H54 (cell line): ENCODE data around the gene ACSM6.
A peak's percentile ranks its signal among the peaks of the same experiment; 100 is the strongest.

Experiments
- DNase-seq: peaks from one replicate; pipeline ENCODE4 v3.0.0; 2011; ENCODE audit warnings: low spot score, mixed read lengths; ENCODE audit not compliant: insufficient read length
- FAIRE-seq: peaks from 3 replicates; lab custom pipeline; 2011; peaks lifted over from hg19 to GRCh38; lab: Jason Lieb, UNC
- POLR2A ChIP-seq: IDR thresholded peaks from 2 replicates; pipeline ENCODE4 v1.6.1; 2011; ENCODE audit warnings: low read depth, mild to moderate bottlenecking, low read length

Gene ACSM6

GRCh38 chr10:95244152-95244551 lies 50.1 kb downstream of the ACSM6 start:
- FAIRE-seq (no peak), DNase-seq (no peak)
- no peak for TF ChIP-seq POLR2A

GRCh38 chr10:95245425-95246055 lies 51.5 kb downstream of the ACSM6 start:
- FAIRE-seq: no peak
- no peak for TF ChIP-seq POLR2A
- no peak for DNase-seq

GRCh38 chr10:95246582-95247051 lies 52.6 kb downstream of the ACSM6 start:
- DNase-seq (no peak), FAIRE-seq (peak; percentile 73)
- no peak for TF ChIP-seq POLR2A

GRCh38 chr10:95247200-95247880 lies 53.3 kb downstream of the ACSM6 start:
- DNase-seq (peak; percentile 51), FAIRE-seq (peak; percentile 83)
- no peak for TF ChIP-seq POLR2A

- DNase-seq (no peak), FAIRE-seq (no peak)
- TF ChIP-seq POLR2A: no peak
These were observed 54.0 kb downstream of the ACSM6 start for GRCh38 chr10:95247881-95248583.

- no peak for TF ChIP-seq POLR2A
- no peak for DNase-seq
- FAIRE-seq: no peak
These were observed 55.0 kb downstream of the ACSM6 start for GRCh38 chr10:95248989-95249388.

GRCh38 chr10:95249467-95249866 lies 55.4 kb downstream of the ACSM6 start:
- no peak for TF ChIP-seq POLR2A
- no peak for DNase-seq
- FAIRE-seq: no peak

- FAIRE-seq (no peak), DNase-seq (no peak)
These were observed 56.8 kb downstream of the ACSM6 start for GRCh38 chr10:95250856-95251255.

GRCh38 chr10:95253007-95253406 lies 59.0 kb downstream of the ACSM6 start:
- FAIRE-seq: peak; percentile 85
- TF ChIP-seq POLR2A: no peak

More at GRCh38 chr10:95250856-95251255, 56.8 kb downstream of the ACSM6 start:
- no peak for TF ChIP-seq POLR2A

GRCh38 chr10:95253686-95254085 lies 59.6 kb downstream of the ACSM6 start:
- TF ChIP-seq POLR2A: no peak
- DNase-seq (no peak), FAIRE-seq (no peak)

More at GRCh38 chr10:95253007-95253406, 59.0 kb downstream of the ACSM6 start:
- DNase-seq: no peak

- FAIRE-seq (no peak), DNase-seq (no peak)
- TF ChIP-seq POLR2A: no peak
These were observed 60.6 kb downstream of the ACSM6 start for GRCh38 chr10:95254629-95255028.

GRCh38 chr10:95256268-95256667 lies 62.2 kb downstream of the ACSM6 start:
- no peak for FAIRE-seq
- no peak for DNase-seq
- no peak for TF ChIP-seq POLR2A

GRCh38 chr10:95257849-95258248 lies 63.8 kb downstream of the ACSM6 start:
- DNase-seq (no peak), FAIRE-seq (no peak)
- TF ChIP-seq POLR2A: no peak

- FAIRE-seq (peak; percentile 98), DNase-seq (peak; percentile 74)
- no peak for TF ChIP-seq POLR2A
These were observed 66.4 kb downstream of the ACSM6 start for GRCh38 chr10:95260397-95260881.
